Activated T-cell treated with anti-CD3 and anti-CD28 coated beads for 1 hour (primary cell): ENCODE measurements around the gene TMIGD1.

Source experiments
- DNase-seq: peaks from one replicate; pipeline ENCODE4 v3.0.0-alpha.2; 2020; ENCODE audit warnings: low read depth

Gene TMIGD1

GRCh38 chr17:30333503-30334360 lies at the start of gene TMIGD1:
TMIGD1 (minus strand) TSS chr17:30334057; CDS start chr17:30332133, 1,924 bp downstream.
- DNase-seq: no peak

GRCh38 chr17:30382345-30382744 lies 48.5 kb upstream of the TMIGD1 start:
- DNase-seq: no peak

- DNase-seq: no peak
Measured at GRCh38 chr17:30381340-30381659, 47.4 kb upstream of the TMIGD1 start.

GRCh38 chr17:30380643-30381339 lies 46.9 kb upstream of the TMIGD1 start:
- no peak for DNase-seq

- no peak for DNase-seq
Measured at GRCh38 chr17:30379903-30380381, 46.1 kb upstream of the TMIGD1 start.

- DNase-seq: peak; percentile 8
Measured at GRCh38 chr17:30379303-30379902, 45.5 kb upstream of the TMIGD1 start.

GRCh38 chr17:30378825-30379302 lies 45.0 kb upstream of the TMIGD1 start, which contains the start of gene CPD:
CPD (plus strand) TSS chr17:30378927; CDS start chr17:30378981, 54 bp downstream.
- peak; percentile 97 for DNase-seq

GRCh38 chr17:30378241-30378824 lies 44.5 kb upstream of the TMIGD1 start:
- peak; percentile 35 for DNase-seq

- DNase-seq: no peak
Measured at GRCh38 chr17:30377574-30378240, 43.9 kb upstream of the TMIGD1 start.

- no peak for DNase-seq
Measured at GRCh38 chr17:30376621-30377452, 43.0 kb upstream of the TMIGD1 start.

GRCh38 chr17:30375661-30376060 lies 41.8 kb upstream of the TMIGD1 start:
- no peak for DNase-seq

GRCh38 chr17:30372755-30373154 lies 38.9 kb upstream of the TMIGD1 start:
- DNase-seq: no peak

GRCh38 chr17:30369995-30370394 lies 36.1 kb upstream of the TMIGD1 start:
- no peak for DNase-seq

- no peak for DNase-seq
Measured at GRCh38 chr17:30368912-30369720, 35.3 kb upstream of the TMIGD1 start.

GRCh38 chr17:30366536-30366935 lies 32.7 kb upstream of the TMIGD1 start:
- DNase-seq: no peak

- peak; percentile 42 for DNase-seq
Measured at GRCh38 chr17:30363715-30364202, 29.9 kb upstream of the TMIGD1 start.

GRCh38 chr17:30361766-30362279 lies 28.0 kb upstream of the TMIGD1 start:
- no peak for DNase-seq

GRCh38 chr17:30360086-30360808 lies 26.4 kb upstream of the TMIGD1 start:
- DNase-seq: no peak
